HFF-Myc (cell line): ENCODE data around the gene GPR65.
"Not testable (repeated sequence)": the region's sequence is repeated elsewhere in the genome, so short reads cannot be mapped to it uniquely, and the experiment has no call there.

ENCODE experiments used
- DNase-seq: peaks from one replicate; pipeline ENCODE4 v3.0.0-alpha.2; 2011; ENCODE audit warnings: low read depth; ENCODE audit errors: extremely low read depth
- H3K4me3 ChIP-seq: replicated peaks from 2 replicates; pipeline ENCODE4 v1.5.1; 2011; ENCODE audit warnings: low read depth, mild to moderate bottlenecking, control low read depth, low read length
- CTCF ChIP-seq: IDR thresholded peaks from 2 replicates; pipeline ENCODE4 v1.5.1; 2012; ENCODE audit warnings: mild to moderate bottlenecking, low read depth, low read length, control low read depth; ENCODE audit errors: missing control alignments

The GPR65 gene

GRCh38 chr14:88009486-88009885 lies 4.6 kb downstream of the GPR65 start:
- H3K4me3 ChIP-seq = no peak overlapping the region
- no peak for DNase-seq
- TF ChIP-seq CTCF = no peak

GRCh38 chr14:88010331-88010730 lies 5.4 kb downstream of the GPR65 start:
- DNase-seq = no peak
- no peak for TF ChIP-seq CTCF
- no peak overlapping the region for H3K4me3 ChIP-seq

- TF ChIP-seq CTCF = no peak
- no peak for DNase-seq
- H3K4me3 ChIP-seq = no peak overlapping the region
These were observed 7.6 kb downstream of the GPR65 start for GRCh38 chr14:88012495-88012894.

GRCh38 chr14:88013750-88014349 lies 8.9 kb downstream of the GPR65 start:
- H3K4me3 ChIP-seq = no peak overlapping the region
- peak; percentile 91 for TF ChIP-seq CTCF
- DNase-seq = peak; percentile 37

- no peak for TF ChIP-seq CTCF
- no peak for DNase-seq
- no peak overlapping the region for H3K4me3 ChIP-seq
These were observed 11.8 kb downstream of the GPR65 start for GRCh38 chr14:88016768-88017167.

- no peak overlapping the region for H3K4me3 ChIP-seq
- TF ChIP-seq CTCF = no peak
- DNase-seq = no peak
These were observed 12.6 kb downstream of the GPR65 start for GRCh38 chr14:88017535-88017934.

GRCh38 chr14:88023658-88024187 lies 18.8 kb downstream of the GPR65 start:
- H3K4me3 ChIP-seq = no peak overlapping the region
- no peak for DNase-seq
- no peak for TF ChIP-seq CTCF

GRCh38 chr14:88024252-88025086 lies 19.5 kb downstream of the GPR65 start:
- DNase-seq, H3K4me3 ChIP-seq: not testable (repeated sequence)
